Heart right ventricle (tissue), 16 donors: ENCODE data around the gene SIVA1. TPM values are rescaled to one million over a fixed set of nuclear protein-coding genes. Genes with fewer than 3 reads are reported as not detected.

ENCODE experiments used
- ATAC-seq, 8 donors: fragments of 200-7000 bp; cut with Tn5 transposase; one replicate each; pipeline ENCODE4 v1.9.1; 2020; ENCODE audit warnings: mild to moderate bottlenecking in 8 of 8, moderate library complexity in 8 of 8, moderate number of reproducible peaks in 1 of 8
- DNase-seq, 2 donors: peaks; one replicate each; pipeline ENCODE4 v3.0.0-alpha.2; 2020
- H3K27ac ChIP-seq, 10 donors: fragments of 200-600 bp; sonication (generic) in 2 of 10; one replicate each; pipeline versions ENCODE4 v1.5.0 to v1.8.0; 2020 to 2022; ENCODE audit warnings: mild to moderate bottlenecking in 3 of 10
- H3K27me3 ChIP-seq, 7 donors: fragments of 200-600 bp; one replicate each; pipeline ENCODE4 v1.8.0; 2021 to 2022; ENCODE audit warnings: mild to moderate bottlenecking in 2 of 7
- H3K36me3 ChIP-seq, 9 donors: fragments of 200-600 bp; sonication (generic) in 1 of 9; one replicate each; pipeline versions ENCODE4 v1.5.0 to v1.8.0; 2020 to 2022; ENCODE audit warnings: mild to moderate bottlenecking in 2 of 9
- H3K4me1 ChIP-seq, 9 donors: fragments of 200-600 bp; sonication (generic) in 1 of 9; one replicate each; pipeline versions ENCODE4 v1.5.0 to v1.8.0; 2020 to 2022; ENCODE audit warnings: mild to moderate bottlenecking in 4 of 9
- H3K4me3 ChIP-seq, 10 donors: fragments of 200-600 bp; sonication (generic) in 2 of 10; one replicate each; pipeline versions ENCODE4 v1.5.0 to v1.8.0; 2020 to 2022; ENCODE audit warnings: mild to moderate bottlenecking in 7 of 10, moderate library complexity in 2 of 10
- H3K9me3 ChIP-seq, 11 donors: fragments of 200-600 bp in 10 of 11; sonication (generic) in 2 of 11; one replicate each; pipeline versions ENCODE4 v1.5.0 to v1.8.0; 2013 to 2022; ENCODE audit warnings: mild to moderate bottlenecking in 2 of 11, control low read depth in 1 of 11, moderate library complexity in 1 of 11
- WGBS, 2 donors: extraction: QIAGEN DNeasy Blood & Tissue Kit; methylation state at CpG; one replicate each; pipeline ENCODE4 v1.1.7; 2013; ENCODE audit warnings: inconsistent platforms in 1 of 2; 5-methylcytosine and 5-hydroxymethylcytosine counted together
- intact Hi-C, 10 donors: fragments of 100-400 bp; cut with DNase I; formaldehyde crosslinking; loops; one replicate each; pipeline versions ENCODE4 v1.11.1 to v1.14.2; 2022
- long read RNA-seq, 3 donors: library from polyadenylated mRNA; unstranded; transcript quantifications; one replicate each; pipeline ENCODE4 v2.0.0, GENCODE V29; 2020 to 2021
- polyA plus RNA-seq, 2 donors: library from polyadenylated mRNA; stranded (reverse); fragments of 200-250 nt; gene quantifications; one replicate each; pipeline ENCODE4 v1.2.3, GENCODE V29; 2013
- total RNA-seq, 10 donors: library from RNA; stranded (reverse); fragmentation: NEBNext Ultra II Directional in 3 of 10; extraction: Animal tissue kit (Norgen Biotek cat#: 25700) in 3 of 10; gene quantifications; one replicate each; pipeline versions ENCODE4 v1.2.1 to v1.2.4, GENCODE V29; 2021 to 2023
- TF ChIP-seq, protein P1 (sequence below), 9 donors: fragments of 200-600 bp; sonication (generic) in 2 of 9; IDR thresholded peaks; one replicate each; pipeline versions ENCODE4 v1.5.0 to v1.8.0; 2021 to 2022; ENCODE audit warnings: antibody characterized with exemption in 9 of 9, mild to moderate bottlenecking in 5 of 9, moderate library complexity in 1 of 9
- donor health status: Arrhythmogenic right ventricular cardiomyopathy.
- donor health status: ischemic (EF 13 %, LVEDD 7.1; RV severe dilation, severe dysfunction).
- donor health status: healthy with polysubstance abuse.
- donor health status: DM: no; HTN: yes; CAD: no.
- donor health status: DM: no; HTN: no; CAD: no.
- donor health status: ischemic (EF 25% LVEDD 6.9; RV normal size, moderate dysfunction).
- donor health status: ischemic (EF 25% LVEDD 5.7; RV mildly dilated, moderate dysfunction).
- donor health status: healthy.
- donor health status: DM: yes; HTN: yes; CAD: no.
- donor health status: Ischemic cardiomyopathy.
- donor health status: ischemic (EF 35%, LVEDD 5.7; RV mildly dilated, moderate dysfunction).
- donor health status: nonischemic (EF 11% LVEDD 7.7; RV severe dilation, severe dysfunction).
- donor health status: DM: yes; HTN: yes; CAD: no.
- donor health status: PGD.
- donor health status: ischemic (EF 29% LVEDD 5.4; RV normal size, mild dysfunction).
- donor health status: nonischemic (EF 23%, LVEDD 6.1; RV moderate dilation, normal function).

The SIVA1 gene, protein sequence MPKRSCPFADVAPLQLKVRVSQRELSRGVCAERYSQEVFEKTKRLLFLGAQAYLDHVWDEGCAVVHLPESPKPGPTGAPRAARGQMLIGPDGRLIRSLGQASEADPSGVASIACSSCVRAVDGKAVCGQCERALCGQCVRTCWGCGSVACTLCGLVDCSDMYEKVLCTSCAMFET
- total RNA-seq (10 to 100 TPM; 43.3 to 69.6 (median 50.8) TPM), polyA plus RNA-seq (100 to 1,000 TPM in 1 of 2 donors, 10 to 100 TPM in 1; 78.6 to 203 TPM)
- long read RNA-seq, donor 1, transcript SIVA1-201 (4 exons, 802 nt) = major isoform, 44 of 52 reads
- long read RNA-seq, donor 1, partial matches to known transcripts = 2 of 52 reads
- long read RNA-seq, donor 1, other reads (novel, unspliced or antisense) = 3 of 52 reads
- long read RNA-seq, donor 2, transcript SIVA1-201 (4 exons, 802 nt) = major isoform, 47 of 55 reads
- long read RNA-seq, donor 2, partial matches to known transcripts = 0 of 55 reads
- long read RNA-seq, donor 2, other reads (novel, unspliced or antisense) = 6 of 55 reads
- long read RNA-seq, donor 3, transcript SIVA1-201 (4 exons, 802 nt) = major isoform, 8 of 21 reads
- long read RNA-seq, donor 3, partial matches to known transcripts = 0 of 21 reads
- long read RNA-seq, donor 3, other reads (novel, unspliced or antisense) = 11 of 21 reads

DNA sequence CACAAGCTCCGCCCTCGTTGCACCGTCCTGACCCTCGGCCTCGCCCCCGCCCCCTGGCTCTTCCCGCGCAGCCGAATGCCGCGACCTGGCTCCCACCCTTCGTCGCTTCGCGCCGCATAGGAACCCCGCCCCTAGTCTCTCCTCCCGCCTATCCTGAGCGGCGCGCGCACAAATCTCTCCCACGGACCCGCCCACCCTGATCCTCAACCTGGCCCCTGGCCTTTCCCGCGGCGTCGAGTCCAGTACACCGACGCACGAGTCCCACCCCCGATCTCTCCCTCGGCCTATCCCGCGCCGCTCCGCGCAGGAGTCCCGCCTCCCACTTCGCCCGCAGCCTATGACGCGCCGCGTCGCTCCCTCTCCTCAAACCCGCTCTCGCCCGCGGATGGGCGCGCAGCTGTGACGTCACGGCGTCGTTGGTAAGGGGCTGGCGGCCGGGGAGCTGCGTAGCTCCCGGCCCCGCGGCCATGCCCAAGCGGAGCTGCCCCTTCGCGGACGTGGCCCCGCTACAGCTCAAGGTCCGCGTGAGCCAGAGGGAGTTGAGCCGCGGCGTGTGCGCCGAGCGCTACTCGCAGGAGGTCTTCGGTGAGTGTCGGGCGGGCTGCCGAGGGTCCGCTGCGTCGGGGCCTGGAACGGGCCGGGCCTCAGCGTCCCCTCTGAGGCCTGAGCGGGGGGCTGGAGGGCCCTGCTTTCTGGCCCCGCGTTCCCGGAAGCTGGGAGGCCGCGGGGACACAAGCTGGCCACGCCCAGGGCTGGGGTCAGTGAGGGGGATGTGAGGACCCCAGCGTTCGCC is at the start of gene SIVA1:
TSS of gene SIVA1 (plus strand) at position 413 of the 793 bp plus-strand sequence. CDS start at position 468, 55 bp downstream.
- Histone ChIP-seq H3K4me3 (peak within 1 kb of the TSS; percentile 68 to 100 (median 98)), H3K36me3 (peaks cover 0 to 30% (median 19%) of the 10 kb centered on the region in 9 donors), H3K4me1 (peaks cover 17 to 45% (median 27%) of the 10 kb centered on the region in 9 donors), H3K9me3 (no peaks in the 10 kb centered on the region), H3K27ac (peak within 1 kb of the TSS; percentile 64 to 94 (median 90)), H3K27me3 (no peaks in the 10 kb centered on the region)
- peak; percentile 99 to 100 for DNase-seq
- WGBS, 2 donors = 0 to 1% methylated on average over 87 to 95 of the region's 95 CpGs
- intact Hi-C loops = loop anchor here in 2 of 10 donors (5.0 kb wide), 1 partner anchor 39 kb away; no protein-coding TSS in a partner anchor
- ATAC-seq = peak; percentile 95 to 98 (median 97)
- TF ChIP-seq, protein P1, sequence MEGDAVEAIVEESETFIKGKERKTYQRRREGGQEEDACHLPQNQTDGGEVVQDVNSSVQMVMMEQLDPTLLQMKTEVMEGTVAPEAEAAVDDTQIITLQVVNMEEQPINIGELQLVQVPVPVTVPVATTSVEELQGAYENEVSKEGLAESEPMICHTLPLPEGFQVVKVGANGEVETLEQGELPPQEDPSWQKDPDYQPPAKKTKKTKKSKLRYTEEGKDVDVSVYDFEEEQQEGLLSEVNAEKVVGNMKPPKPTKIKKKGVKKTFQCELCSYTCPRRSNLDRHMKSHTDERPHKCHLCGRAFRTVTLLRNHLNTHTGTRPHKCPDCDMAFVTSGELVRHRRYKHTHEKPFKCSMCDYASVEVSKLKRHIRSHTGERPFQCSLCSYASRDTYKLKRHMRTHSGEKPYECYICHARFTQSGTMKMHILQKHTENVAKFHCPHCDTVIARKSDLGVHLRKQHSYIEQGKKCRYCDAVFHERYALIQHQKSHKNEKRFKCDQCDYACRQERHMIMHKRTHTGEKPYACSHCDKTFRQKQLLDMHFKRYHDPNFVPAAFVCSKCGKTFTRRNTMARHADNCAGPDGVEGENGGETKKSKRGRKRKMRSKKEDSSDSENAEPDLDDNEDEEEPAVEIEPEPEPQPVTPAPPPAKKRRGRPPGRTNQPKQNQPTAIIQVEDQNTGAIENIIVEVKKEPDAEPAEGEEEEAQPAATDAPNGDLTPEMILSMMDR (IDR thresholded peaks at IDR 0.05) = no peak

DNA sequence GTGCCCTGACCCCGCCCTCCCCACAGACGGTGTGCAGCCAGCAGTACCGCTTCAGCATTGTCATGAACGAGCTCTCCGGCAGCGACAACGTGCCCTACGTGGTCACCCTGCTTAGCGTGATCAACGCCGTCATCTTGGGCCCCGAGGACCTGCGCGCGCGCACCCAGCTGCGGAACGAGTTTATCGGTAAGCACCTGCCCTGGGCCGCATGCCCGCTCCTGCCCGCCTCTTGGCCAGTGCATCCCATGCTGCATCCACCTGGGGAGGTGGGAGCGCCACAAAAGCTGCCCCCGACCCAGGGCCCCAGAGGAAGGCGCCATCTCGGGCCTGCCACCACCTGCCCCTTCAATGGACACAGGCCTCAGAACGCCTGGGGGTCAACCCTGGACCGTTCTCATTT is 49.7 kb upstream of the SIVA1 start:
- Histone ChIP-seq H3K9me3 (no peaks in the 10 kb centered on the region), H3K4me1 (peaks cover 18 to 47% (median 32%) of the 10 kb centered on the region in 9 donors), H3K27me3 (no peaks in the 10 kb centered on the region), H3K27ac (no peak overlapping the region), H3K36me3 (peaks cover 0 to 59% (median 19%) of the 10 kb centered on the region in 9 donors), H3K4me3 (no peak overlapping the region)
- DNase-seq = no peak
- WGBS, 2 donors = 96% methylated on average over 28 of the region's 28 CpGs
- intact Hi-C loops = no loop called here
- TF ChIP-seq, protein P1 (IDR thresholded peaks at IDR 0.05) = no peak
- ATAC-seq = no peak

DNA sequence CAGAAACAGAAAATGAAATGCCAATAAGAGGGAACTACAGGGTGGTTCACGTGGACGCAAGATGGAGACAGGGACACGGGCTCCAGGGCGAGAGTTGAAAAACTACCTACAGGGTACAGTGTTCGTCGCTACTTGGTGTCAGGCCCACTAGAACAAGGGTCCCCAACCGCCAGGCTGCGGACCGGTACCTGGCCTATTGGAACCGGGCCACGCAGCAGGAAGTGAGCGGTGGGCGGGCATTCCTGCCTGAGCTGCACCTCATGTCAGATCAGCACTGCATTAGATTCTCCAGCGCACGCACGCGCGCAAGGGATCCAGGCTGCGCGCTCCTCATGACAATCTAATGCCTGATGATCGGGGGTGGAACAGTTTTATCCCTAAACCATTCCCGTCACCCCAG is 48.7 kb upstream of the SIVA1 start:
- Histone ChIP-seq H3K36me3 (peaks cover 0 to 64% (median 19%) of the 10 kb centered on the region in 9 donors), H3K9me3 (no peaks in the 10 kb centered on the region), H3K4me3 (no peak overlapping the region), H3K4me1 (peaks cover 8 to 47% (median 22%) of the 10 kb centered on the region in 9 donors), H3K27ac (no peak overlapping the region), H3K27me3 (no peaks in the 10 kb centered on the region)
- ATAC-seq (no peak), DNase-seq (no peak)
- TF ChIP-seq, protein P1 (IDR thresholded peaks at IDR 0.05) = no peak
- 99% methylated on average over 22 of the region's 22 CpGs for WGBS, 2 donors
- intact Hi-C loops = no loop called here
